Mammary epithelial cell (primary cell): Measurements from ENCODE around the gene CYP26C1.

Experiments used
- CTCF ChIP-seq, 2 donors: IDR thresholded peaks in 1 of 2; conservative IDR thresholded peaks in 1 of 2; 2 replicates each; pipeline ENCODE4 v1.5.1; 2011 to 2012; ENCODE audit warnings: inconsistent platforms in 2 of 2, low read length in 2 of 2, mild to moderate bottlenecking in 2 of 2, control low read depth in 1 of 2, low read depth in 1 of 2; ENCODE audit not compliant: insufficient read depth in 1 of 2; ENCODE audit errors: extremely low read depth in 1 of 2
- EZH2 ChIP-seq: IDR thresholded peaks from 2 replicates; pipeline ENCODE4 v1.6.1; 2012; ENCODE audit warnings: low read length, inconsistent platforms, borderline replicate concordance

DNA sequence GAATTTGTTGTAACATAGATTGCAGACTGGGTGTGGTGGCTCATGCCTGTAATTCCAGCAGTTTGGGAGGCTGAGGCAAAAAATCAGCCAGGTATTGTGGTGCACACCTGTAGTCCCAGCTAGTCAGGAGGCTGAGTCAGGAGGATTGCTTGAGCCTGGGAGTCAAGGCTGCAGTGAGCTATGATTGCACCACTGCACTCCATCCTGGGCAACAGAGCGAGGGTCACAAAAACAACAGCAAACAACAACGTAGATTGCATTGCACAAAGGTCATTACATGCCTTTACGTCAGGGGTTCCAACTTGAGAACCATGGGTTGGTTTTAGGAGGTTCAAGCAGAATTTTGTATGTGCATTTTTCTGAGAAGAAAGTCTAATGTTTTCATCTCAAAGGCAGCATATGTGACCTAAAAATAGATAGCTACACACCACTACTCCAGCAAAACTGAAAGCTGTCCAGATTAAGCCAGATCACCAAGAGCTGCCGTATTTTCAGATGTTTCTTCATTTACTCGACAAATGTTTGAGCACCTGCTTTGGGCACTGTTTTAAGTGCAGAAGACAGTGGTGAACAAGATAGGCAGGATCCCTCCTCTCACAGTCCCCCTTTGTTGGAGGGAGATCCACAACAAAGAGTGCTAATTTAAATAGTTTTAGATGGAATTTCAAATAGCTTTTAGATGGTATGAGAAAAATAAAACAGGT lies 28.3 kb upstream of the CYP26C1 start:
- TF ChIP-seq CTCF (conservative IDR thresholded peaks at IDR 0.05 in 1 of 2, IDR thresholded peaks at IDR 0.05 in 1 of 2; ENCODE audit: extremely low read depth in 1 of 2, insufficient read depth in 1 of 2, low read depth in 1 of 2, low read length in 2 of 2) (no peak), EZH2 (no peak)
